Peyer's patch (tissue), 4 donors: ENCODE results near the gene SNX21.

Experiments used
- POLR2A ChIP-seq, 2 donors: fragments of 450-650 bp; IDR thresholded peaks; one replicate each; pipeline ENCODE4 v1.5.1; 2017; ENCODE audit warnings: antibody characterized with exemption in 2 of 2, mild to moderate bottlenecking in 2 of 2, moderate library complexity in 2 of 2
- TF ChIP-seq, protein P1 (sequence below), 6 experiments: fragments of 450-650 bp in 4 of 6; fragments of 200-600 bp in 2 of 6; sonication (generic) in 1 of 6; IDR thresholded peaks; one replicate each; pipeline ENCODE4 v1.5.1; 2017 to 2019; ENCODE audit warnings: antibody characterized with exemption in 6 of 6, mild to moderate bottlenecking in 3 of 6, moderate library complexity in 1 of 6

DNA sequence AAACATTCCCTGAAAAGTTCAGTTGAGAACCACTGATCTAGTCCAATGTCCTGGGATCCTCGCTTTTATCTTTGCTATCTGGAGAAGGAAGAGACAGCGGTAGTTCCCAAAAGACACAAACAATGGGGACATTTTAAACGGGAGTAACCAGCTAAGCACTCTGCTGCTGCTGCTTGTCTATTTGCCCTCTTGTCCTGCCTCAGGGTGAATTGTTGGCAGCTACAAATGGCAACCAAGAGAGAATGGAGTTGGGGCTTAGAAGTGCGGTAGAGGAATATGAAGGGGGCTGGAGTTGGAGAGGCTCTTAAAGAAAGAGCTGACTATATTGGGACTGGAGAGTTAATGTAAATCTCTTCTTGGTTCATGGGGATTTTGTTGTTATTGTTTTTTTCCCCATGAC, 41.0 kb downstream of the SNX21 start:
- TF ChIP-seq, protein P1, sequence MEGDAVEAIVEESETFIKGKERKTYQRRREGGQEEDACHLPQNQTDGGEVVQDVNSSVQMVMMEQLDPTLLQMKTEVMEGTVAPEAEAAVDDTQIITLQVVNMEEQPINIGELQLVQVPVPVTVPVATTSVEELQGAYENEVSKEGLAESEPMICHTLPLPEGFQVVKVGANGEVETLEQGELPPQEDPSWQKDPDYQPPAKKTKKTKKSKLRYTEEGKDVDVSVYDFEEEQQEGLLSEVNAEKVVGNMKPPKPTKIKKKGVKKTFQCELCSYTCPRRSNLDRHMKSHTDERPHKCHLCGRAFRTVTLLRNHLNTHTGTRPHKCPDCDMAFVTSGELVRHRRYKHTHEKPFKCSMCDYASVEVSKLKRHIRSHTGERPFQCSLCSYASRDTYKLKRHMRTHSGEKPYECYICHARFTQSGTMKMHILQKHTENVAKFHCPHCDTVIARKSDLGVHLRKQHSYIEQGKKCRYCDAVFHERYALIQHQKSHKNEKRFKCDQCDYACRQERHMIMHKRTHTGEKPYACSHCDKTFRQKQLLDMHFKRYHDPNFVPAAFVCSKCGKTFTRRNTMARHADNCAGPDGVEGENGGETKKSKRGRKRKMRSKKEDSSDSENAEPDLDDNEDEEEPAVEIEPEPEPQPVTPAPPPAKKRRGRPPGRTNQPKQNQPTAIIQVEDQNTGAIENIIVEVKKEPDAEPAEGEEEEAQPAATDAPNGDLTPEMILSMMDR (IDR thresholded peaks at IDR 0.05), result no peak
- no peak for TF ChIP-seq POLR2A (IDR thresholded peaks at IDR 0.05)
